HG02943 (cell line): Measurements from ENCODE around the gene TGFBRAP1.

ENCODE experiments used
- ATAC-seq: cut with Tn5 transposase; IDR thresholded peaks from one replicate; pipeline ENCODE4 v1.9.1; 2021; ENCODE audit warnings: mild to moderate bottlenecking, low read depth, moderate library complexity; ENCODE audit not compliant: unreplicated experiment

Gene TGFBRAP1

GRCh38 chr2:105320651-105321215 lies 8.8 kb downstream of the TGFBRAP1 start:
- ATAC-seq: no peak

- ATAC-seq: no peak
Measured at GRCh38 chr2:105317937-105318336, 11.6 kb downstream of the TGFBRAP1 start.

GRCh38 chr2:105315314-105315713 lies 14.2 kb downstream of the TGFBRAP1 start:
- no peak for ATAC-seq

DNA sequence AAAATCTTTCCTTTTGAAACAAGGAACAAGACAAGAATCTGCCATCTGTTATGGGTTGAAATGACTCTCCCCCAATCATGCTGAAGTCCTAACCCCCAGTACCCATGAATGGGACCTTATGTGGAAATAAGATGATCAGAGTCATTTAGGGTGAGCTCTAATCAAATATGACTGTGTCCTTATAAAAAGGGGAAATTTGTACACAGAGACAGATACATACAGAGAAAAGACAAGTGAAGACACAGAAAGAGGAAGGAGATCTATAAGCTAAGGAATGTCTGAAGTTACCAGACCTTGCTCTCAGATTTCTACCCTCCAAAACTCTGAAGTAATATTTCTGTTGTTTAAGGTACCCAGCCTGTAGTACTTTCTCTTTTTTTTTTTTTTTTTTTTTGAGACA lies 15.7 kb downstream of the TGFBRAP1 start:
- ATAC-seq: no peak

DNA sequence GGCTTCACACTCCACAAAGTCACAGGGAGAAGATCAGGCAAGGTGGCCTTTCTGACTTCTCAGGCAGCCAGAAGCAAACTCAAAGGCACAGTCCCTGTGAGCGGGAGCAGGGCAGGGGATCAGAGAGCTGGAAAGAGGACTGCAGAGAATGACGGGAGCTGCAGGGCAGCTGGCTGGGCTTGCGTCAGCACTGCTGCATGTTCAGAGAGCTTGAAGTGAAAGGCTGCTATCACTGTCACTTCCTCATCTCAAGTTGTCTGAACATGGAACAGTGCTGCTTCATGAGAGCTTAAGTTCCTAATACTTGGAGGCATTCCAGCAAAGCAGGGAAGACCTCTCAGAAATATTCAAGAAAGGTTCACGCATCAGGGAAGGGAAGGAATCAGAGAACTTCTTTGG lies 20.4 kb downstream of the TGFBRAP1 start:
- no peak for ATAC-seq

- ATAC-seq: no peak
Measured at GRCh38 chr2:105308382-105309146, 21.0 kb downstream of the TGFBRAP1 start.

DNA sequence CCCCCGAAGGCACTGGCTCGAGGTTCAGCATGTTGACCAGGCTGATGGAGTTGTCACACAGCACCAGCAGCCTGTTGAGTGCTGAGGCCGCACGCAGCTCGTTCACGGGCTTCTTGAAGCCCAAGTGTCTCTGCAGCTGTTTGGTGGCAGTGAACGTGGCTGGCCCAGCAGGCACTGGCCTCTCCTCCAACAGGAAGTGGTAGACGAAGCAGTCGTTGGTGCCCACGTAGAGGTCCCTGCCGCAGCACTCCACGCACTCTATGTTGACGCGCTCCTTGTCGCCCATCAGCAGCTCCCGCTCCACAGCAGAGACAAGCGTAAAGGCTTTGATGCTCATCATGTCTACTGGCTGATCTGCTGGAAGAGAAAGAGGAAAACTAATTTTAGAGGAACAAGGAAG lies 21.6 kb downstream of the TGFBRAP1 start:
- ATAC-seq: no peak

- no peak for ATAC-seq
Measured at GRCh38 chr2:105307550-105307949, 22.0 kb downstream of the TGFBRAP1 start.

GRCh38 chr2:105307146-105307545 lies 22.4 kb downstream of the TGFBRAP1 start:
- ATAC-seq: no peak

- ATAC-seq: no peak
Measured at GRCh38 chr2:105301646-105302045, 27.9 kb downstream of the TGFBRAP1 start.

GRCh38 chr2:105299290-105299689 lies 30.2 kb downstream of the TGFBRAP1 start:
- ATAC-seq: no peak

DNA sequence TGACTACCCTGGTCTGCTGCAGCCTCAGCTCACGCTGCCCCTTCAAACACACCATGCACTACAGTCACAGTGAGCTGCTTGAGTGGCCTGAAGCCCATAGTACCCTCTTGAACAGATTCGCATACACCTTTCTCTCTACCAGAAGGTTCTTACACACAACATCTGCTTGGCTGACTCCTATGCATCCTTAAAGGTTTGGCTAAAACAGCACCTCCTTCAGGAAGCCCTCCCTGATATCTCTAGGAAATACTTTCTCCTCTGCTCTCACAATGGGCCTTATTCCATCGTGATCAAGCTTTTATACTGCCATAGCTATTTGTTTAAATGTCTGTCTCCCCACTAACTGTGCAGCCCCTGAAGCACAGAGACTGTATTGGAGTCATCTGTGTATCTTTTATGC lies 31.5 kb downstream of the TGFBRAP1 start:
- no peak for ATAC-seq

DNA sequence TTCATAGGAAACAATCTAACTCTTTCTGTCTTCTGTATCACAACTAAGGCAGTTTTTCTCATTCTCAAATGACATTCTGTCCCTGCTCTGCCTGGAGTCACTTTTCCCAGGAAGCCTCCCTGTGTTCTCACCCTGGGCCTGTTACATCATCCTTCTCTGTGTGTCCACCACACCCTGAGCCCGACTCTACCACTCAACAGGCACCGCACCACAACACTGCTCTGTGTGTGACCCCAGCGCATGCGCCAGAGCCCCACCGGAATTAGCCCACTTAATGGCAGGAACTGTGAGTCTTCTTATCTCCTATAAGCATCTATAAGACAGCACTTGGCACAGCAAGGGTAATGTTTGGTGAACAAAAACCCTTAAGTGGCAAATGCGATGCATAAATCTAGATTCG lies 32.3 kb downstream of the TGFBRAP1 start:
- no peak for ATAC-seq

DNA sequence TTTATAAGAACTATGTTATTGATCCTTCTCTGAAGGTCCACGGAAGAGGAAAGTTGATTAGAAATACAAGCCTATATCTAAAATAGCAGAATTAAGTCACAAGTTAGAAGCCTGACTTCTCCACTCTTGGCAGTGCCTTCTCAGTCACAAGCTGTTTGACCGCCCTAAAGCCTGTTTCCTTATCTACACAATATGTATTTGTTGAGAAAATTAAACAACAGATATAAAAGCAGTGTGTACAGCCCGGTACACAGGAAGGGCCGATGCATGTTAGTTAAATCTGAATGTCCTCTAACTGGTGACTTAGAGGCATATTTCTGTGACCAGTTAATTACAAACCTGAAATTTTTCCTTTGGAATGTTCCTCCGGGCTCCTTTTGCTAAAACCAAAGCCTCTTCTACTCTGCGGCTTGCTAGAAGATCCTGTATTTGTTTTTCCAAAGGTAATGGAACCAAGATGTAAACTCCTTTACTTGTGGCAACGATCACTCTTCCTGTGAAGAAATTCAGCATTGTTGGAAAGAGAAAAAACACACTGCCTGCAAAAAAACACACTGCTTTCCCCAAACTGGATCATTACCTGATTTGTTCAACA lies 33.4 kb downstream of the TGFBRAP1 start:
- ATAC-seq: no peak

DNA sequence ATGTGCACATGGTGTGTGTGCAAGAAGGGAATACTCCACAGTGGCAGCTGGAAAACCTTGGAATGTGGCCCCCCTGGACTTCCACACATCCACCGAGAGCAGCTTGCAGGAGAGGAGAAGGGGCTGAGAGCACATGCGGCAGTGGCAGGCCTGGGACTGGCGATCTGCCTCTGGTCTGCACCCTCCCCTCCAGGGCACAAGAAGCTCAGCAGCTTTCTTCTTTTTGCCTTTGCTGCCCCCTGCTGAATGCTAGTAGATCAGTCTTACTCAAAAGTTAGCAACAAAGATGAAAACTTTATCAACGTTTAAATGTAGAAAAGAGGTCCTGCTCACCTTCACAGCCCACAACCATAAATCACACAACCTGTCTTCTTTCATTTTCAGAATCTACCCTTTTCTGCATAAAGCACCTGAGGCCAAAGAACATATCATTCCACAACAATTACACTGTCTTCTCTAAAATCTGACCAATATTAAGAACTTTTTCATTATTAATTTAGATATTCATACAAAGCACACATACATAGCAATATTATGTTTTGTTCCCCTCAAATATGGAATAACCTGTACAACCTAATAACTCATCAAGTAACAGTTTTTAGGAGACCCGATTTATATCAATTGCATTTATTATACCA lies 34.6 kb downstream of the TGFBRAP1 start:
- ATAC-seq: no peak

GRCh38 chr2:105294046-105294445 lies 35.5 kb downstream of the TGFBRAP1 start:
- no peak for ATAC-seq

DNA sequence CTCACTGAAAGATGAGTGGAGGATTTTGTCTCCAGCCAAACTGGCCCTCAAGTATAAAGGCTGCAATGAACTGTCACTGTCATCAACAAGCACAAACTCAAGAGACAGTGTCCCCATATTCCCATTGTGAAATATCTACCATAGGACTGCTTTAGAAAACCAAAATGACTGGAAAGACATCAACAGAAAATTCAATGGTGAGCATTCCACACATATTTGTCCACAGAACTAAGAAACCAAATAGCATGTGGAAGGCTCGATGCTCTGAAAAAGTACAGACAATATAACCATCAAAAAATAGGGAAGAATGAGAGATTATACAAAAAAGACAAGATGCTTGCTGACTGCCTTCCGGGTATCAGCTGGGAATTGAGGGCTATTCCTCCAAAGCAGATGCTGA lies 37.6 kb downstream of the TGFBRAP1 start:
- no peak for ATAC-seq

GRCh38 chr2:105290981-105291660 lies 38.4 kb downstream of the TGFBRAP1 start:
- no peak for ATAC-seq

- no peak for ATAC-seq
Measured at GRCh38 chr2:105288133-105288532, 41.4 kb downstream of the TGFBRAP1 start.

DNA sequence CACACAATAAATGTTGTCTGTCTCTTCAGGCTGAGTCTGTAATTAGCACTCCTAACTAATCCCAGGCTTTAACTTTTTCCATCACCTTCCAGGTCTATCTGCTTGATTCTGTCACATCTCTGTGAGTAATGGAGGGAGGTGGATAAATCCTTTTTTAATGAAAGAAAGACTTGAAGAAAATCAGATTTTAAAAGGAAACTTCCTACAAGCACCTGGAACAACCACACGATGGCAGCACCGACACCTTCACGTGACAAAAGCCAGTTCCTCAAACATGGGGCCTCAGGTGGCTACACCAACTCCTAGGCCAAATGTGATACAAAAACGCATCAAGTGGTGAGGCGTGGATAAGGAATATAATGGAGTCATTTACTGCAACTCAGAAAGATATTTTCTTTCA lies 41.8 kb downstream of the TGFBRAP1 start:
- ATAC-seq: no peak

DNA sequence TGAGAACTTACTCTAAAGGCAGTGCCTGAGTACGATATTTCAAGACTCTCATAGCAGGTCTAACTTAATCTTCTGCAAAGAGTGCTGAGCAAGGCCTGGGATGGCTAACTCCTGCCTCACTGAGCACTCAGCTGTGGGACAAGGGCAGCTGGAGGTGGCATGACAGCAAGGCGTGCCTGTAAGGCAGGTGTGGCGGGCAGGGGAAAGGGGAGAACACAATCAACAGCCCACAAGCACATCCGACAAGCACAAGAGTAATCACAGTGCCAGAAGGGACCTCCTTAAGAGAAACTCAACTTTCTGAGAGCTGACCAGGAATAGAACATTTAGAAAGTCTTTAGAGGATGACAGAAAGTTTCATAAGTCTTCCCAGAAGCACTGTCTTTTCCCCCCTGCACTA lies 46.0 kb downstream of the TGFBRAP1 start:
- ATAC-seq: no peak
